ENCODE results near the gene ARSK. TPM values are rescaled to one million over a fixed set of nuclear protein-coding genes. Genes with fewer than 3 reads are reported as not detected.
A peak's percentile ranks its signal among the peaks of the same experiment; 100 is the strongest.

Gene ARSK
- total and polyA plus RNA-seq, 2 of the 4 experiments (the other 2 are of a cell fraction) = 15.1 to 22.0 TPM

DNA sequence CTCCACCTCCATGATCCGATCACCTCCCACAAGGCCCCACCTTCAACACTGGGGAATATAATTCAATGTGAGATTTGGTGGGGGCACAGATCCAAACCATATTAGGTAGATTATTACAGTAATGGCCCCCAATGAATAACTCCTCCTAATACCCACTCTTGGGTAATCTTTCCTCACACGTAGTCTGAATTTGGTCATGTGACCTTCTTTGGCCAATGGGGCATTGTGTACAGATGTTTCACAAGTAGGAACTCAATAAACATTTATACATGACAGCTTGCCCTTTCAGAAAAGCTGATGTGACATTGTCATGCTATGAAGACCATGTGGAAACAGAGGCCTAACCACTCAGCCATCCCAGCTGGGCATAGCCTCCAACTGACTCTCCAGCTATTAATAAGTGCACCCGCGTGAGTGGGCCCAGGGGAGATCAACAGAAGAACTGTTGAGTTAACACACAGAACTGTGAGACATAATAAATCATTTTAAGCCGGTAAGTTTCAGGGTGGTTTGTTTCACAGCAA lies 75.6 kb downstream of the ARSK start:
- Histone ChIP-seq H3K36me3 (ENCODE audit: control insufficient read depth, insufficient read depth, low read length) (no peaks in the 10 kb centered on the region), H2BK5ac (ENCODE audit: low read depth, low read length, poor library complexity, severe bottlenecking) (no peak overlapping the region), H3K27me3 (ENCODE audit: control insufficient read depth, insufficient read depth, low read length) (no peaks in the 10 kb centered on the region), H4K20me1 (ENCODE audit: insufficient read depth, low read length) (no peaks in the 10 kb centered on the region), H3K9me3 (ENCODE audit: control insufficient read depth, insufficient read depth, low read length) (no peaks in the 10 kb centered on the region), H3K56ac (ENCODE audit: extremely low read depth, insufficient read depth, low read length) (no peak overlapping the region), H4K8ac (ENCODE audit: low read depth in 2 of 2, low read length in 2 of 2) (no peak overlapping the region), H3K79me1 (ENCODE audit: low read depth in 1 of 2, low read length in 2 of 2) (no peaks in the 10 kb centered on the region), H3K27ac (ENCODE audit: insufficient read depth, low read length) (no peak overlapping the region), H3K9me1 (ENCODE audit: insufficient read depth, low read length) (peaks cover 3% of the 10 kb centered on the region; the same call in 1 of the 2 replicates), H2AK5ac (ENCODE audit: low read depth, low read length) (peak overlapping the region; percentile 10; the same call in 1 of the 2 replicates), H4K5ac (ENCODE audit: low read depth, low read length) (no peak overlapping the region), H2BK20ac (ENCODE audit: low read depth, low read length) (0 out of 2 replicates have a peak overlapping the region, but pooled peaks have one; percentile 38), H4K91ac (ENCODE audit: insufficient read depth, low read depth, low read length) (peak overlapping the region; percentile 11; the same call in 1 of the 2 replicates), H3K9ac (ENCODE audit: low read depth, low read length) (no peak overlapping the region), H3K18ac (ENCODE audit: low read depth, low read length) (no peak overlapping the region), H2AFZ (replicated peaks; ENCODE audit: low read length, poor library complexity) (no peak overlapping the region), H3K4me2 (ENCODE audit: low read depth, low read length) (no peak overlapping the region), H3K4me1 (ENCODE audit: control insufficient read depth, insufficient read depth, low read length) (peaks cover 3% of the 10 kb centered on the region), H3K4ac (ENCODE audit: low read depth, low read length) (peak overlapping the region; percentile 56; the same call in 1 of the 2 replicates), H2BK120ac (ENCODE audit: low read depth, low read length) (peak overlapping the region; percentile 33), H2AK9ac (replicated peaks; ENCODE audit: low read depth, low read length, poor library complexity) (peak overlapping the region; percentile 7), H2BK15ac (ENCODE audit: low read depth, low read length) (peak overlapping the region; percentile 36; the same call in 1 of the 3 replicates), H3K23ac (ENCODE audit: low read depth, low read length) (no peak overlapping the region; the same call in 1 of the 2 replicates), H3K4me3 (ENCODE audit: insufficient read depth, low read depth, low read length) (no peak overlapping the region), H3K14ac (replicated peaks; ENCODE audit: low read depth, low read length) (0 out of 2 replicates have a peak overlapping the region, but pooled peaks have one; percentile 35)
- WGBS, 2 experiments (ENCODE audit: extremely low coverage in 2 of 2, insufficient read length in 1 of 2) = no CpG with 5 or more reads among the region's 5 CpGs
- in situ Hi-C loops (cut with MboI; ENCODE audit: low sequenced_read_pairs) (loop anchor here (25.0 kb wide), 1 partner anchor 682 kb away; no protein-coding TSS in a partner anchor), dilution Hi-C loops (cut with HindIII; ENCODE audit: low sequenced_read_pairs, unreplicated experiment) (no loop called here), intact Hi-C loops (cut with micrococcal nuclease) (no loop called here)
- CTCF ChIA-PET = no interaction called here
- TF ChIP-seq CHD1 (IDR thresholded peaks at IDR 0.05; ENCODE audit: low read depth, low read length) (no peak), MAZ (IDR thresholded peaks at IDR 0.05; ENCODE audit: borderline replicate concordance, low read depth, low read length) (no peak), RAD21 (IDR thresholded peaks at IDR 0.05; ENCODE audit: low read length) (no peak), RFX5 (IDR thresholded peaks at IDR 0.05; ENCODE audit: low read depth, low read length) (no peak), NFE2L2 (IDR thresholded peaks at IDR 0.05; ENCODE audit: low read depth, low read length) (no peak), CEBPB (IDR thresholded peaks at IDR 0.05; ENCODE audit: low read depth, low read length) (no peak), SMC3 (IDR thresholded peaks at IDR 0.05; ENCODE audit: low read depth, low read length) (no peak), POLR2A (IDR thresholded peaks at IDR 0.05; ENCODE audit: low read depth, low read length) (no peak), FOS (IDR thresholded peaks at IDR 0.05; ENCODE audit: low read depth, low read length) (no peak), MXI1 (IDR thresholded peaks at IDR 0.05; ENCODE audit: borderline replicate concordance, low read depth, low read length) (no peak), RCOR1 (IDR thresholded peaks at IDR 0.05; ENCODE audit: insufficient replicate concordance, low read length) (no peak), BHLHE40 (IDR thresholded peaks at IDR 0.05; ENCODE audit: low read depth, low read length) (no peak), MAFK (IDR thresholded peaks at IDR 0.05; ENCODE audit: low read depth, low read length) (no peak)
- TF ChIP-seq, protein P1, sequence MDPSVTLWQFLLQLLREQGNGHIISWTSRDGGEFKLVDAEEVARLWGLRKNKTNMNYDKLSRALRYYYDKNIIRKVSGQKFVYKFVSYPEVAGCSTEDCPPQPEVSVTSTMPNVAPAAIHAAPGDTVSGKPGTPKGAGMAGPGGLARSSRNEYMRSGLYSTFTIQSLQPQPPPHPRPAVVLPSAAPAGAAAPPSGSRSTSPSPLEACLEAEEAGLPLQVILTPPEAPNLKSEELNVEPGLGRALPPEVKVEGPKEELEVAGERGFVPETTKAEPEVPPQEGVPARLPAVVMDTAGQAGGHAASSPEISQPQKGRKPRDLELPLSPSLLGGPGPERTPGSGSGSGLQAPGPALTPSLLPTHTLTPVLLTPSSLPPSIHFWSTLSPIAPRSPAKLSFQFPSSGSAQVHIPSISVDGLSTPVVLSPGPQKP (IDR thresholded peaks at IDR 0.05; ENCODE audit: borderline replicate concordance, low read depth, low read length) = no peak
- TF ChIP-seq, protein P2, sequence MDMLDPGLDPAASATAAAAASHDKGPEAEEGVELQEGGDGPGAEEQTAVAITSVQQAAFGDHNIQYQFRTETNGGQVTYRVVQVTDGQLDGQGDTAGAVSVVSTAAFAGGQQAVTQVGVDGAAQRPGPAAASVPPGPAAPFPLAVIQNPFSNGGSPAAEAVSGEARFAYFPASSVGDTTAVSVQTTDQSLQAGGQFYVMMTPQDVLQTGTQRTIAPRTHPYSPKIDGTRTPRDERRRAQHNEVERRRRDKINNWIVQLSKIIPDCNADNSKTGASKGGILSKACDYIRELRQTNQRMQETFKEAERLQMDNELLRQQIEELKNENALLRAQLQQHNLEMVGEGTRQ (IDR thresholded peaks at IDR 0.05; ENCODE audit: low read depth, low read length) = no peak
- TF ChIP-seq, protein P3, sequence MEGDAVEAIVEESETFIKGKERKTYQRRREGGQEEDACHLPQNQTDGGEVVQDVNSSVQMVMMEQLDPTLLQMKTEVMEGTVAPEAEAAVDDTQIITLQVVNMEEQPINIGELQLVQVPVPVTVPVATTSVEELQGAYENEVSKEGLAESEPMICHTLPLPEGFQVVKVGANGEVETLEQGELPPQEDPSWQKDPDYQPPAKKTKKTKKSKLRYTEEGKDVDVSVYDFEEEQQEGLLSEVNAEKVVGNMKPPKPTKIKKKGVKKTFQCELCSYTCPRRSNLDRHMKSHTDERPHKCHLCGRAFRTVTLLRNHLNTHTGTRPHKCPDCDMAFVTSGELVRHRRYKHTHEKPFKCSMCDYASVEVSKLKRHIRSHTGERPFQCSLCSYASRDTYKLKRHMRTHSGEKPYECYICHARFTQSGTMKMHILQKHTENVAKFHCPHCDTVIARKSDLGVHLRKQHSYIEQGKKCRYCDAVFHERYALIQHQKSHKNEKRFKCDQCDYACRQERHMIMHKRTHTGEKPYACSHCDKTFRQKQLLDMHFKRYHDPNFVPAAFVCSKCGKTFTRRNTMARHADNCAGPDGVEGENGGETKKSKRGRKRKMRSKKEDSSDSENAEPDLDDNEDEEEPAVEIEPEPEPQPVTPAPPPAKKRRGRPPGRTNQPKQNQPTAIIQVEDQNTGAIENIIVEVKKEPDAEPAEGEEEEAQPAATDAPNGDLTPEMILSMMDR (conservative IDR thresholded peaks at IDR 0.05; ENCODE audit: low read depth, low read length) = no peak
- no peak for DNase-seq
- POLR2A ChIA-PET (ENCODE audit: unreplicated experiment) = no interaction called here
- no peak for ATAC-seq (ENCODE audit: low read depth)
- no TSS peak for BruUV-seq (replicated peaks)
